Measurements from ENCODE around the gene TLR10.
"Not testable (repeated sequence)": the region's sequence is repeated elsewhere in the genome, so short reads cannot be mapped to it uniquely, and the experiment has no call there.

The TLR10 gene

GRCh38 chr4:38802561-38803355 lies 20.0 kb upstream of the TLR10 start:
- no peak for DNase-seq (ENCODE audit: low read depth)

GRCh38 chr4:38800961-38801450 lies 18.2 kb upstream of the TLR10 start:
- no peak for DNase-seq (ENCODE audit: low read depth)

GRCh38 chr4:38800366-38800765 lies 17.6 kb upstream of the TLR10 start:
- no peak for DNase-seq (ENCODE audit: low read depth)

- DNase-seq (ENCODE audit: low read depth), result no peak
Measured at GRCh38 chr4:38795087-38795486, 12.3 kb upstream of the TLR10 start.

- no peak for DNase-seq (ENCODE audit: low read depth)
Measured at GRCh38 chr4:38794051-38794450, 11.3 kb upstream of the TLR10 start.

GRCh38 chr4:38791010-38791409 lies 8.2 kb upstream of the TLR10 start:
- DNase-seq (ENCODE audit: low read depth), result no peak

GRCh38 chr4:38788317-38788716 lies 5.5 kb upstream of the TLR10 start:
- no peak for DNase-seq (ENCODE audit: low read depth)

GRCh38 chr4:38787693-38788092 lies 4.9 kb upstream of the TLR10 start:
- DNase-seq (ENCODE audit: low read depth), result no peak

GRCh38 chr4:38785901-38786402 lies 3.2 kb upstream of the TLR10 start:
- no peak for DNase-seq (ENCODE audit: low read depth)

- DNase-seq (ENCODE audit: low read depth), result no peak
Measured at GRCh38 chr4:38785041-38785790, 2.4 kb upstream of the TLR10 start.

GRCh38 chr4:38784141-38784540 lies 1.4 kb upstream of the TLR10 start:
- no peak for DNase-seq (ENCODE audit: low read depth)

- DNase-seq (ENCODE audit: low read depth), result no peak
Measured at GRCh38 chr4:38783109-38783460, 295 bp upstream of the TLR10 start.

- no peak for DNase-seq (ENCODE audit: low read depth)
Measured at GRCh38 chr4:38781854-38782261, 932 bp downstream of the TLR10 start.

- DNase-seq (ENCODE audit: low read depth), result no peak
Measured at GRCh38 chr4:38780833-38781484, 1.8 kb downstream of the TLR10 start.

- DNase-seq (ENCODE audit: low read depth), result no peak
Measured at GRCh38 chr4:38779790-38780189, 3.0 kb downstream of the TLR10 start.

GRCh38 chr4:38777925-38778324 lies 4.9 kb downstream of the TLR10 start:
- not testable (repeated sequence) for DNase-seq (ENCODE audit: low read depth)

- no peak for DNase-seq (ENCODE audit: low read depth)
Measured at GRCh38 chr4:38775326-38775725, 7.5 kb downstream of the TLR10 start.

GRCh38 chr4:38774181-38774955 lies 8.4 kb downstream of the TLR10 start:
- DNase-seq (ENCODE audit: low read depth), result no peak

- DNase-seq (ENCODE audit: low read depth), result not testable (repeated sequence)
Measured at GRCh38 chr4:38770281-38770680, 12.5 kb downstream of the TLR10 start.

- DNase-seq (ENCODE audit: low read depth), result no peak
Measured at GRCh38 chr4:38769857-38770256, 12.9 kb downstream of the TLR10 start.

- DNase-seq (ENCODE audit: low read depth), result no peak
Measured at GRCh38 chr4:38769441-38769840, 13.3 kb downstream of the TLR10 start.

- no peak for DNase-seq (ENCODE audit: low read depth)
Measured at GRCh38 chr4:38768968-38769394, 13.8 kb downstream of the TLR10 start.
